B cell (primary cell): ENCODE results near the gene OR1L8. TPM values are rescaled to one million over a fixed set of nuclear protein-coding genes. Genes with fewer than 3 reads are reported as not detected.

Experiments used
- ATAC-seq: fragments of 200-7000 bp; cut with Tn5 transposase; one replicate; pipeline ENCODE4 v1.10.0; 2021; ENCODE audit warnings: low read depth, mild to moderate bottlenecking, moderate number of reproducible peaks, moderate library complexity
- CTCF ChIA-PET: fragments of 350-600 bp; sonication (Branson Sonifier 250); formaldehyde crosslinking; loops from one replicate; lab custom pipeline; 2021; ENCODE audit warnings: antibody characterized with exemption, inconsistent platforms; lab: Charles Lee
- POLR2A ChIA-PET: fragments of 350-600 bp; sonication (Branson Sonifier 250); formaldehyde crosslinking; loops from one replicate; lab custom pipeline; 2021; ENCODE audit warnings: antibody characterized with exemption; lab: Charles Lee
- DNase-seq: peaks from one replicate; pipeline ENCODE4 v3.0.0; 2013
- H2AFZ ChIP-seq: 2 replicates; pipeline ENCODE4 v1.6.1; 2012; ENCODE audit warnings: mild to moderate bottlenecking, low read depth, low read length; ENCODE audit not compliant: insufficient read depth, poor library complexity, severe bottlenecking
- H3K27ac ChIP-seq, 2 donors: 1 replicate in 1 of 2; 2 replicates in 1 of 2; pipeline ENCODE4 v1.5.1; 2012 to 2013; ENCODE audit warnings: low read length in 2 of 2, mild to moderate bottlenecking in 2 of 2, moderate library complexity in 1 of 2
- H3K27me3 ChIP-seq, 4 experiments: fragments of 200-600 bp in 1 of 4; sonication (generic) in 1 of 4; replicated peaks in 1 of 4; 1 replicate in 2 of 4; 2 replicates in 2 of 4; pipeline versions ENCODE4 v1.6.1 to v1.7.0; 2013 to 2016; ENCODE audit warnings: low read length in 3 of 4, mild to moderate bottlenecking in 2 of 4, mixed read lengths in 1 of 4, moderate library complexity in 1 of 4; ENCODE audit not compliant: insufficient read depth in 4 of 4, control insufficient read depth in 3 of 4; ENCODE audit errors: control extremely low read depth in 1 of 4
- H3K36me3 ChIP-seq, 2 experiments: replicated peaks in 1 of 2; 1 replicate in 1 of 2; 2 replicates in 1 of 2; pipeline versions ENCODE4 v1.6.1 to v1.7.1; 2013; ENCODE audit warnings: low read length in 1 of 2; ENCODE audit not compliant: insufficient read depth in 2 of 2, control insufficient read depth in 1 of 2; ENCODE audit errors: control extremely low read depth in 1 of 2, extremely low read depth in 1 of 2
- H3K4me1 ChIP-seq, 2 donors: fragments of 200-600 bp in 1 of 2; sonication (generic) in 1 of 2; 1 replicate in 1 of 2; 2 replicates in 1 of 2; pipeline versions ENCODE4 v1.5.1 to v1.6.1; 2013 to 2017; ENCODE audit warnings: low read length in 2 of 2; ENCODE audit not compliant: control insufficient read depth in 2 of 2, insufficient read depth in 2 of 2
- H3K4me2 ChIP-seq: replicated peaks from 2 replicates; pipeline ENCODE3; 2012; ENCODE audit warnings: mild to moderate bottlenecking, low read depth, low read length; ENCODE audit not compliant: poor library complexity, severe bottlenecking
- H3K4me3 ChIP-seq, 5 experiments: fragments of 200-600 bp in 1 of 5; sonication (generic) in 1 of 5; 1 replicate in 3 of 5; 2 replicates in 2 of 5; pipeline versions ENCODE4 v1.5.1 to v1.7.0; 2011 to 2016; ENCODE audit warnings: low read length in 4 of 5, mild to moderate bottlenecking in 4 of 5, low read depth in 2 of 5, control low read depth in 1 of 5, moderate library complexity in 1 of 5; ENCODE audit not compliant: insufficient read depth in 1 of 5; ENCODE audit errors: control extremely low read depth in 1 of 5, extremely low read depth in 1 of 5
- H3K79me2 ChIP-seq: fragments of 200-600 bp; sonication (generic); one replicate; pipeline ENCODE4 v1.6.0; 2016; ENCODE audit warnings: low read length; ENCODE audit not compliant: control insufficient read depth, insufficient read depth
- H3K9ac ChIP-seq: fragments of 200-600 bp; sonication (generic); 2 replicates; pipeline ENCODE4 v1.6.1; 2017; ENCODE audit warnings: mild to moderate bottlenecking, low read length, moderate library complexity
- H3K9me3 ChIP-seq, 3 donors: one replicate each; pipeline versions ENCODE4 v1.6.1 to v1.7.1; 2013; ENCODE audit warnings: low read length in 2 of 3; ENCODE audit not compliant: control insufficient read depth in 2 of 3, insufficient read depth in 1 of 3; ENCODE audit errors: control extremely low read depth in 1 of 3
- H4K20me1 ChIP-seq: 2 replicates; pipeline ENCODE4 v1.6.0; 2012; ENCODE audit warnings: mild to moderate bottlenecking, low read length; ENCODE audit not compliant: insufficient read depth, control insufficient read depth, poor library complexity, severe bottlenecking
- H3K27ac Mint-ChIP-seq: one replicate; pipeline ENCODE4 v1.8.0; 2021; ENCODE audit warnings: mixed read lengths
- H3K27me3 Mint-ChIP-seq: one replicate; pipeline ENCODE4 v1.8.0; 2021; ENCODE audit warnings: mixed read lengths
- H3K4me1 Mint-ChIP-seq: one replicate; pipeline ENCODE4 v1.8.0; 2021; ENCODE audit warnings: mixed read lengths
- H3K4me3 Mint-ChIP-seq: one replicate; pipeline ENCODE4 v1.8.0; 2021; ENCODE audit warnings: mixed read lengths
- H3K9me3 Mint-ChIP-seq: one replicate; pipeline ENCODE4 v1.8.0; 2022; ENCODE audit warnings: mixed read lengths; ENCODE audit not compliant: insufficient read depth
- CTCF ChIP-seq: fragments of 200-600 bp; IDR thresholded peaks from one replicate; pipeline ENCODE4 v1.8.0; 2022; ENCODE audit warnings: antibody characterized with exemption, mild to moderate bottlenecking
- EZH2 ChIP-seq: IDR thresholded peaks from 2 replicates; pipeline ENCODE4 v1.6.1; 2012; ENCODE audit warnings: borderline replicate concordance, low read depth, mild to moderate bottlenecking, moderate library complexity, low read length; ENCODE audit not compliant: insufficient read depth, poor library complexity, severe bottlenecking
- WGBS: methylation state at CpG from one replicate; pipeline ENCODE4 v1.1.5; 2013; ENCODE audit warnings: missing lambda C conversion rate; ENCODE audit not compliant: insufficient coverage; 5-methylcytosine and 5-hydroxymethylcytosine counted together
- intact Hi-C: fragments of 100-400 bp; cut with micrococcal nuclease; formaldehyde crosslinking; loops from one replicate; pipeline ENCODE4 v1.10.0; 2022
- polyA plus RNA-seq: library from polyadenylated mRNA; depleted of rRNA; stranded (reverse); fragments of >200 nt; gene quantifications from 2 replicates; pipeline ENCODE4 v1.2.3, GENCODE V29; 2012
- total RNA-seq, 2 donors: library from RNA; stranded (reverse); fragments of 120-200 nt in 1 of 2; gene quantifications; 1 replicate in 1 of 2; 2 replicates in 1 of 2; pipeline versions ENCODE4 v1.2.3 to v1.2.4, GENCODE V29; 2013 to 2022

Gene OR1L8
- total and polyA plus RNA-seq, 2 donors (not counting 1 experiment from before 2014, with no cell fraction given): not detected

- no peak overlapping the region for H3K27ac Mint-ChIP-seq
- ChIA-PET POLR2A (no interaction called here), CTCF (no interaction called here)
- 100% methylated on average over 1 of the region's 1 CpG for WGBS
- DNase-seq (no peak), ATAC-seq (no peak)
- H3K27ac ChIP-seq: no peak overlapping the region
- no peak overlapping the region for H3K4me2 ChIP-seq
- no peaks in the 10 kb centered on the region for H3K4me1 Mint-ChIP-seq
- H3K9me3 ChIP-seq: peaks cover 0 to 4% (median 0%) of the 10 kb centered on the region in 3 donors
- H3K9ac ChIP-seq: no peak overlapping the region
- H3K9me3 Mint-ChIP-seq: no peaks in the 10 kb centered on the region
- intact Hi-C loops: no loop called here
- H3K27me3 Mint-ChIP-seq: peaks cover 27% of the 10 kb centered on the region
- TF ChIP-seq EZH2: no peak
- TF ChIP-seq CTCF: no peak
- H3K27me3 ChIP-seq: peaks cover 0 to 4% (median 1%) of the 10 kb centered on the region in 4 experiments
- H3K36me3 ChIP-seq: no peaks in the 10 kb centered on the region
- no peak overlapping the region for H3K4me3 Mint-ChIP-seq
- no peak overlapping the region for H3K4me3 ChIP-seq
- no peaks in the 10 kb centered on the region for H3K4me1 ChIP-seq
- H3K79me2 ChIP-seq: no peaks in the 10 kb centered on the region
- no peak overlapping the region for H2AFZ ChIP-seq
- no peaks in the 10 kb centered on the region for H4K20me1 ChIP-seq
Measured at GRCh38 chr9:122606587-122606986, 23.4 kb upstream of the OR1L8 start.

GRCh38 chr9:122605691-122606090 is 22.5 kb upstream of the OR1L8 start:
- no peak overlapping the region for H3K4me3 Mint-ChIP-seq
- ATAC-seq (no peak), DNase-seq (no peak)
- no peak overlapping the region for H3K4me2 ChIP-seq
- H3K9ac ChIP-seq: no peak overlapping the region
- intact Hi-C loops: no loop called here
- H3K79me2 ChIP-seq: no peaks in the 10 kb centered on the region
- H3K36me3 ChIP-seq: no peaks in the 10 kb centered on the region
- POLR2A ChIA-PET: no interaction called here
- no peak overlapping the region for H3K27ac Mint-ChIP-seq
- no peaks in the 10 kb centered on the region for H3K4me1 ChIP-seq
- no peak overlapping the region for H2AFZ ChIP-seq
- peaks cover 29% of the 10 kb centered on the region for H3K27me3 Mint-ChIP-seq
- no peaks in the 10 kb centered on the region for H4K20me1 ChIP-seq
- peaks cover 0 to 1% (median 0%) of the 10 kb centered on the region in 4 experiments for H3K27me3 ChIP-seq
- no CpG with 5 or more reads among the region's 1 CpG for WGBS
- TF ChIP-seq CTCF (no peak), EZH2 (no peak)
- CTCF ChIA-PET: no interaction called here
- H3K4me1 Mint-ChIP-seq: no peaks in the 10 kb centered on the region
- H3K9me3 ChIP-seq: peaks cover 0 to 4% (median 0%) of the 10 kb centered on the region in 3 donors
- no peaks in the 10 kb centered on the region for H3K9me3 Mint-ChIP-seq
- H3K27ac ChIP-seq: no peak overlapping the region
- no peak overlapping the region for H3K4me3 ChIP-seq
